Coronary artery (tissue), 2 donors: ENCODE measurements around the gene LANCL1.
"Not testable (repeated sequence)": the region's sequence is repeated elsewhere in the genome, so short reads cannot be mapped to it uniquely, and the experiment has no call there.

ENCODE experiments used
- DNase-seq: peaks from one replicate; pipeline ENCODE4 v3.0.0-alpha.2; 2017; ENCODE audit warnings: low spot score
- H3K27ac ChIP-seq, 2 donors: fragments of 200-600 bp; sonication (generic); one replicate each; pipeline ENCODE4 v1.5.1; 2016 to 2019
- H3K4me3 ChIP-seq: fragments of 200-600 bp; sonication (generic); 2 replicates; pipeline ENCODE4 v1.5.1; 2016; ENCODE audit warnings: mild to moderate bottlenecking, moderate library complexity
- TF ChIP-seq, protein P1 (sequence below): fragments of 200-600 bp; sonication (generic); IDR thresholded peaks from one replicate; pipeline ENCODE4 v1.5.1; 2019; ENCODE audit warnings: antibody characterized with exemption

Gene LANCL1

DNA sequence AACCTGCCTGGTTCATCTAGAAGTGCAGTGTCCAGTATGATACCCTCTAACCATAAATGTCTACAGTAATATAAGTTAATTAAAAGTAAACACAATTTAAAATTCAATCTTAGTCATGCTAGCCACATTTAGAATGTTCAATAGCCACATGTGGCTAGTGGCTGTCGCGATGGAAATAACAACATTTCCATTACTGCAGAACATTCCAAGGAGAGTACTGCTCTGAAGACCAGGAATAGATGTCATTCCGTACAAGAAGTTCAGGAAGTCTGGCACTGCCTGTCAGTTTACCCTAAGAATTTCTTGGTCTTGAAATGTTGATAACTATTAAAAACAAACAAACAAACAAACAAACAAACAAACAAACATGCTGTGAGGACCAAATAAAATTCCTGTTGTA lies 17.2 kb downstream of the LANCL1 start:
- TF ChIP-seq, protein P1, sequence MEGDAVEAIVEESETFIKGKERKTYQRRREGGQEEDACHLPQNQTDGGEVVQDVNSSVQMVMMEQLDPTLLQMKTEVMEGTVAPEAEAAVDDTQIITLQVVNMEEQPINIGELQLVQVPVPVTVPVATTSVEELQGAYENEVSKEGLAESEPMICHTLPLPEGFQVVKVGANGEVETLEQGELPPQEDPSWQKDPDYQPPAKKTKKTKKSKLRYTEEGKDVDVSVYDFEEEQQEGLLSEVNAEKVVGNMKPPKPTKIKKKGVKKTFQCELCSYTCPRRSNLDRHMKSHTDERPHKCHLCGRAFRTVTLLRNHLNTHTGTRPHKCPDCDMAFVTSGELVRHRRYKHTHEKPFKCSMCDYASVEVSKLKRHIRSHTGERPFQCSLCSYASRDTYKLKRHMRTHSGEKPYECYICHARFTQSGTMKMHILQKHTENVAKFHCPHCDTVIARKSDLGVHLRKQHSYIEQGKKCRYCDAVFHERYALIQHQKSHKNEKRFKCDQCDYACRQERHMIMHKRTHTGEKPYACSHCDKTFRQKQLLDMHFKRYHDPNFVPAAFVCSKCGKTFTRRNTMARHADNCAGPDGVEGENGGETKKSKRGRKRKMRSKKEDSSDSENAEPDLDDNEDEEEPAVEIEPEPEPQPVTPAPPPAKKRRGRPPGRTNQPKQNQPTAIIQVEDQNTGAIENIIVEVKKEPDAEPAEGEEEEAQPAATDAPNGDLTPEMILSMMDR = no peak
- Histone ChIP-seq H3K4me3 (no peak overlapping the region), H3K27ac (no peak overlapping the region)
- DNase-seq = no peak

DNA sequence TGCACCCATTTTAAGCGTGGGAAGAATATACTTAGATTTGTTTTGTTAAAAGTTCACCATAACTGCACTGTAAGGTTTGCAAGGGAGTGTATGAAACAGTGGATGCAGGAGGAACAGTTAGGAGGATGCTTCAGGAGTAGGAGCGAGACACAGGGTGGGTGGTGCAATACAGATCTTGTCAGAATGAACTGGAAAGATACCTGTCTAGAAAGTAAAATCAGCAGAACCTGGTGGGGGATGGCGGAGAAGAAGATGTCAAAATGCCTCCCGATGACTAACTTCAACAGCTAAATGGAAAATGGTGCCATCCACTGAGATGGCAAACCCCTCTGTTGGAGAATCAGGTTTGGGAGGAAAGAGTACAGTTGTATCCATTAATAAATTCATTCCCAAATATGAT lies 18.2 kb downstream of the LANCL1 start:
- Histone ChIP-seq H3K27ac (no peak overlapping the region), H3K4me3 (no peak overlapping the region)
- no peak for DNase-seq
- TF ChIP-seq, protein P1 = no peak

DNA sequence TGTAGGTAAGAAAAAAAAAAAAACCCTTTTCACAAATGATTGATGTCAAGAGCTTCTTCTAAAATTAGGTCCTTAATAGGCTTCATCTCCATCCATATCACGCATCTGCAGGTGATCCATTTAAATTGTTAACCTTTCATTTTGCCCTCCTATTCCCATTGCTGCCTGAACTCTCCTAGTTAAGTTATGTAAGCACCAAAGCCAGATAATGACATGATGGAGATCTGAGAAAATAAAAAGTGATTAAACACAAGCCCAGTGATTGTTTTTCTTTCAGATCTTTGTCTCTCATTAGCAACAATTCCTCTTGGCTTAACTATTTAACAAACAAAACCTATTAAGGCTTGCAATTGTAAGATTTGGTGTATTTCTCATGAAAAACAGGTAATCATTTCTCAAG lies 20.0 kb downstream of the LANCL1 start:
- no peak overlapping the region for H3K27ac ChIP-seq
- DNase-seq = no peak
- TF ChIP-seq, protein P1 = no peak
- H3K4me3 ChIP-seq = no peak overlapping the region

DNA sequence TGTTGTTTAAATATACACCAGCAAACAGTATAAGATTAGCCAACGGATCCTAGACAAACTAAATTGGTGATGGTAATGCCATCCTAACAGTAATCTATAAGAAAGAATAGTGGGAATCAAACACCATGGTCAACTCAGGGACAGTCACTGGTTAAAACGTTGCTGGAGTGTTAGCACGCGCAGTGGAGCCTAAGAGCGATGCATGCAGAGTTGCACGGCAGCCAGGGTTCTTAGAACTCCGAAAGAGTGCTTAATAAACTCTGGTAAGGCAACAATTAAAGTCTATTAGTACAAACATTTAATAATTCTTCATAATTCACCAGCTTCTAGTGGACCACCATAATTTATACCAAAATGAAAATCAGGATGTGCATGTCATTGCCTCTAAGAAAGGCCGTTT lies 22.2 kb downstream of the LANCL1 start:
- H3K4me3 ChIP-seq = no peak overlapping the region
- DNase-seq = no peak
- H3K27ac ChIP-seq = no peak overlapping the region
- TF ChIP-seq, protein P1 = no peak

DNA sequence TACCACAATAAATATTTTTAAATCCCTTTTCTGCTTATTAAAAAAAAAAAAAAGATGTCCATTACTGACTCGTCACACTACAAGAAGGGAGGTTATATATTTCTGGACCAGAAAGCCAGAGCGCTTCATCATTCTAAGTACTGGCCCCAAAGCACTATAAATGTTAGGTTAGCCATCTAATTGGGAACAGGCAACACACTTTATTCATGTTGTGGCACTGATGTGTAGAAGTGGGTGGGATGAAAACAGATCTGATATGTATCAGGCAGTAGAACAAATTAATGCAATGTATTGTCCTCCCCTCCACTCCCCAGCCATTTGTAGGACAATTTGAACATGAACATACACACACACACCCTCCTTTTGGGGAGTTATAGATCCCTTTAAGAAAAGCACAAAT lies 24.4 kb downstream of the LANCL1 start:
- DNase-seq = no peak
- no peak overlapping the region for H3K27ac ChIP-seq
- TF ChIP-seq, protein P1 = no peak
- no peak overlapping the region for H3K4me3 ChIP-seq

DNA sequence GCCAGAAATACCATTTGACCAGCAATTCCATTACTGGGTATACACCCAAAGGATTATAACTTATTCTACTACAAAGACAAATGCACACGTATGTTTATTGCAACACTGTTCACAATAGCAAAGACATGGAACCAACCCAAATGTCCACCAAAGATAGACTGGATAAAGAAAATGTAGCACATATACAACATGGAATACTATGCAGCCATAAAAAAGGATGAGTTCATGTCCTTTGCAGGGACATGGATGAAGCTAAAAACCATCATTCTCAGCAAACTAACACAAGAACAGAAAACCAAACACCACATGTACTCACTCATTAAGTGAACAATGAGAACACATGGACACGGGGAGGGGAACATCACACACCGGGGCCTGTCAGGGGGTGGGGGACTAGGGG lies 25.6 kb downstream of the LANCL1 start:
- not testable (repeated sequence) for H3K27ac ChIP-seq, H3K4me3 ChIP-seq, DNase-seq

DNA sequence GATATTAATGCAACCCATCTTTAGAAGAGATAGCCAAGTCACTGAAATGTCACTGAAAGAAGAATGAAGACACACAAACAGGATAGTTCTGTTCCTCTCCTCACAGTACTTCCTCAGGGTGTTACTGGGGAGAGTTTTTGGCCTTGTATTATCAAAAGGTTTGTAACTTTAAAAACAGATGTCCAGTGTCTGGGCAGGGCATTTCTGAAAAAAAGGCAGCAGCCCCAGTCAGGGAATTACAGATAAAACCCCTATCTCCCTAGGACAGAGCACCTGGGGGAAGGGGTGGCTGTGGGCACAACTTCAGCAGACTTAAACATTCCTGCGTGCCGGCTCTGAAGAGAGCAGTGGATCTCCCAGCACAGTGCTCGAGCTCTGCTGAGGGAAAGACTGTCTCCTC lies 30.8 kb downstream of the LANCL1 start:
- DNase-seq = no peak
- TF ChIP-seq, protein P1 = no peak
- no peak overlapping the region for H3K4me3 ChIP-seq
- no peak overlapping the region for H3K27ac ChIP-seq

DNA sequence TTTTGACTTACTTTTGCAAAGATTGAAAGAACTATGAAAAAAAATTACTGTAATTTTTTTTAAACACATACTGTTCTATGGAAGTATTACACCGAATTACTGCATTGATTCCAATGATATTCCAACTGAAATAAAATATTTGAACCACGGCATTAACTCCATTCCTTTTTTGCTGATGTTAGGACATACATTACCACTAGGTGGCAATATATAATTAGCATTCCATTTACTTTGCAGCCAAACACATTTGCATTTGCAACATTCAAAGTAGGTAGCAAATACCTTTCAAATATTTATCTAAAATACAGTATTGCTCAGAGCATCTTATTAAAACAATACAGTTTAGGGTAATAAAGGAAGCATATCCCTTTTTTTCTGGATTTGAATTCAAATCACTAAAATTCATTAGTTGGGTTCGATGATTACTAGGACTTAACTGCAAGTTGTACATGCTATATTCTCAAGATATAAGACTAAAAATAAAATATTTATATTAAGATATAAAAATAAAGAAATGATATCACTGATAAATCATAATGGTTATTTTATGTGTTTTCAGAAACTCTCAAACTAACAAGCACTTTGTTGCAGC lies 31.3 kb downstream of the LANCL1 start:
- no peak for DNase-seq
- Histone ChIP-seq H3K4me3 (no peak overlapping the region), H3K27ac (no peak overlapping the region)
- TF ChIP-seq, protein P1 = peak; percentile 48
